H1 (cell line): ENCODE measurements around the gene NBDY. TPM values are rescaled to one million over a fixed set of nuclear protein-coding genes. Genes with fewer than 3 reads are reported as not detected.

ENCODE experiments used
- CTCF ChIA-PET: fragments of 300-600 bp; sonication (Branson Sonifier 250); formaldehyde crosslinking; loops from one replicate; lab custom pipeline; 2021; ENCODE audit not compliant: partially characterized antibody; lab: Charles Lee
- POLR2A ChIA-PET: fragments of 300-600 bp; sonication (Branson Sonifier 250); formaldehyde crosslinking; loops from one replicate; lab custom pipeline; 2021; ENCODE audit warnings: inconsistent platforms; ENCODE audit not compliant: partially characterized antibody; lab: Charles Lee
- DNase-seq, 2 experiments: peaks; one replicate each; pipeline versions ENCODE4 v3.0.0 to v3.0.0-alpha.2; 2010 to 2022; ENCODE audit warnings: low spot score in 2 of 2, low read depth in 1 of 2, mixed read lengths in 1 of 2
- FAIRE-seq: peaks from 2 replicates; lab custom pipeline; 2011; peaks lifted over from hg19 to GRCh38; lab: Jason Lieb, UNC
- H2AFZ ChIP-seq: 2 replicates; pipeline ENCODE4 v1.8.1; 2012; ENCODE audit warnings: low read length, inconsistent platforms
- H2AK5ac ChIP-seq: 2 replicates; pipeline ENCODE4 v1.6.1; 2013; ENCODE audit warnings: low read depth, low read length
- H2BK120ac ChIP-seq: replicated peaks from 2 replicates; pipeline ENCODE3; 2013; ENCODE audit warnings: low read depth, low read length, inconsistent platforms
- H2BK12ac ChIP-seq: 2 replicates; pipeline ENCODE4 v1.6.1; 2013; ENCODE audit warnings: low read depth, low read length
- H2BK15ac ChIP-seq: 2 replicates; pipeline ENCODE4 v1.6.1; 2013; ENCODE audit warnings: low read length
- H2BK20ac ChIP-seq: 2 replicates; pipeline ENCODE4 v1.6.1; 2013; ENCODE audit warnings: low read length
- H2BK5ac ChIP-seq: 2 replicates; pipeline ENCODE4 v1.6.1; 2013; ENCODE audit warnings: low read depth, low read length
- H3K14ac ChIP-seq: 2 replicates; pipeline ENCODE4 v1.6.1; 2013; ENCODE audit warnings: inconsistent platforms; ENCODE audit not compliant: insufficient read length
- H3K18ac ChIP-seq: 2 replicates; pipeline ENCODE4 v1.6.1; 2013; ENCODE audit warnings: low read length; ENCODE audit errors: extremely low read depth
- H3K23ac ChIP-seq: 2 replicates; pipeline ENCODE4 v1.6.1; 2013; ENCODE audit warnings: inconsistent platforms; ENCODE audit not compliant: insufficient read length
- H3K23me2 ChIP-seq: 2 replicates; pipeline ENCODE4 v1.6.1; 2013; ENCODE audit warnings: low read depth, low read length
- H3K27ac ChIP-seq: 2 replicates; pipeline ENCODE4 v1.6.1; 2011; ENCODE audit warnings: low read depth, low read length, inconsistent platforms
- H3K27me3 ChIP-seq, 4 experiments: replicated peaks in 1 of 4; 1 replicate in 1 of 4; 2 replicates in 3 of 4; pipeline versions ENCODE4 v1.6.1 to v1.8.1; 2011 to 2013; ENCODE audit warnings: low read length in 3 of 4, mild to moderate bottlenecking in 3 of 4, inconsistent platforms in 2 of 4, mixed read lengths in 2 of 4, moderate library complexity in 1 of 4; ENCODE audit not compliant: control insufficient read depth in 3 of 4, insufficient read depth in 3 of 4; ENCODE audit errors: extremely low read depth in 1 of 4
- H3K36me3 ChIP-seq, 4 experiments: 2 replicates each; pipeline versions ENCODE4 v1.6.1 to v1.8.1; 2011 to 2013; ENCODE audit warnings: mild to moderate bottlenecking in 4 of 4, low read length in 3 of 4, moderate library complexity in 2 of 4, control low read depth in 1 of 4, inconsistent platforms in 1 of 4; ENCODE audit not compliant: insufficient read depth in 4 of 4, control insufficient read depth in 2 of 4
- H3K4ac ChIP-seq: replicated peaks from 2 replicates; pipeline ENCODE3; 2013; ENCODE audit warnings: low read length, low read depth, mixed read lengths, inconsistent platforms; ENCODE audit not compliant: insufficient read length
- H3K4me1 ChIP-seq, 4 experiments: replicated peaks in 1 of 4; 1 replicate in 1 of 4; 2 replicates in 3 of 4; pipeline versions ENCODE4 v1.6.1 to v1.8.1; 2011 to 2013; ENCODE audit warnings: low read length in 3 of 4, inconsistent platforms in 2 of 4, mixed read lengths in 1 of 4; ENCODE audit not compliant: insufficient read depth in 4 of 4, control insufficient read depth in 3 of 4
- H3K4me2 ChIP-seq, 2 experiments: 2 replicates each; pipeline versions ENCODE4 v1.6.1 to v1.8.1; 2011 to 2013; ENCODE audit warnings: low read depth in 2 of 2, low read length in 2 of 2, control low read depth in 1 of 2, inconsistent platforms in 1 of 2, mild to moderate bottlenecking in 1 of 2; ENCODE audit not compliant: insufficient read depth in 1 of 2
- H3K4me3 ChIP-seq, 4 experiments: fragments of 200-600, 300-600 bp in 1 of 4; sonication (generic), shearing (Covaris generic), sonication (Bioruptor Twin) in 1 of 4; 2 replicates each; pipeline versions ENCODE4 v1.5.1 to v1.8.1; 2011 to 2016; ENCODE audit warnings: low read length in 4 of 4, low read depth in 3 of 4, control low read depth in 2 of 4, inconsistent platforms in 2 of 4, mild to moderate bottlenecking in 2 of 4, mixed read lengths in 1 of 4, moderate library complexity in 1 of 4; ENCODE audit not compliant: insufficient read depth in 2 of 4; ENCODE audit errors: extremely low read depth in 1 of 4
- H3K56ac ChIP-seq: replicated peaks from 2 replicates; pipeline ENCODE3; 2013; ENCODE audit warnings: low read depth, mild to moderate bottlenecking, mixed read lengths, low read length, inconsistent platforms; ENCODE audit not compliant: insufficient read length
- H3K79me1 ChIP-seq: 2 replicates; pipeline ENCODE4 v1.6.1; 2013; ENCODE audit warnings: low read depth, low read length, control low read depth
- H3K79me2 ChIP-seq, 2 experiments: 2 replicates each; pipeline versions ENCODE4 v1.6.1 to v1.8.1; 2012 to 2013; ENCODE audit warnings: low read length in 2 of 2, mild to moderate bottlenecking in 2 of 2, inconsistent platforms in 1 of 2; ENCODE audit not compliant: insufficient read depth in 2 of 2, control insufficient read depth in 1 of 2
- H3K9ac ChIP-seq, 4 experiments: replicated peaks in 1 of 4; 1 replicate in 1 of 4; 2 replicates in 3 of 4; pipeline versions ENCODE4 v1.6.1 to v1.8.1; 2011 to 2013; ENCODE audit warnings: low read depth in 3 of 4, low read length in 3 of 4, control low read depth in 2 of 4, mild to moderate bottlenecking in 2 of 4, moderate library complexity in 2 of 4, inconsistent platforms in 1 of 4; ENCODE audit errors: extremely low read depth in 1 of 4
- H3K9me3 ChIP-seq, 2 experiments: 2 replicates each; pipeline versions ENCODE4 v1.6.1 to v1.8.1; 2012 to 2013; ENCODE audit warnings: mild to moderate bottlenecking in 2 of 2, moderate library complexity in 2 of 2, control low read depth in 1 of 2, inconsistent platforms in 1 of 2, low read depth in 1 of 2, low read length in 1 of 2, mixed read lengths in 1 of 2; ENCODE audit not compliant: insufficient read depth in 2 of 2
- H4K20me1 ChIP-seq, 2 experiments: replicated peaks in 1 of 2; 2 replicates each; pipeline versions ENCODE3 to v1.8.1; 2011 to 2013; ENCODE audit warnings: inconsistent platforms in 2 of 2, low read length in 2 of 2, mild to moderate bottlenecking in 1 of 2; ENCODE audit not compliant: insufficient read depth in 2 of 2, control insufficient read depth in 1 of 2
- H4K5ac ChIP-seq: 2 replicates; pipeline ENCODE4 v1.6.1; 2013; ENCODE audit warnings: low read length, low read depth, mixed read lengths, inconsistent platforms; ENCODE audit not compliant: insufficient read length
- H4K8ac ChIP-seq: 2 replicates; pipeline ENCODE4 v1.8.0; 2013; ENCODE audit warnings: mild to moderate bottlenecking, moderate library complexity, low read length, inconsistent platforms; ENCODE audit not compliant: insufficient read depth; ENCODE audit errors: extremely low read depth
- H4K91ac ChIP-seq: replicated peaks from 2 replicates; pipeline ENCODE3; 2013; ENCODE audit warnings: low read length, mixed read lengths, inconsistent platforms; ENCODE audit not compliant: insufficient read length
- ATF2 ChIP-seq: IDR thresholded peaks from 2 replicates; pipeline ENCODE4 v1.6.1; 2012; ENCODE audit warnings: low read length, inconsistent platforms
- BRCA1 ChIP-seq: IDR thresholded peaks from 2 replicates; pipeline ENCODE4 v1.6.1; 2012; ENCODE audit warnings: low read depth, low read length, improper control_type of control experiment
- CBX8 ChIP-seq: fragments of 300-800, 300-1000 bp; sonication (generic); IDR thresholded peaks from 2 replicates; pipeline ENCODE4 v1.7.1; 2016; ENCODE audit warnings: low read depth, low read length, borderline replicate concordance
- CEBPB ChIP-seq: IDR thresholded peaks from 2 replicates; pipeline ENCODE4 v1.6.1; 2012; ENCODE audit warnings: low read depth, low read length
- CTCF ChIP-seq, 3 experiments: IDR thresholded peaks; 1 replicate in 2 of 3; 2 replicates in 1 of 3; pipeline versions ENCODE4 v1.5.1 to v1.6.1; 2011; ENCODE audit warnings: low read length in 3 of 3, mild to moderate bottlenecking in 3 of 3, inconsistent platforms in 2 of 3, low read depth in 1 of 3, moderate library complexity in 1 of 3; ENCODE audit not compliant: insufficient read depth in 1 of 3; ENCODE audit errors: control extremely low read depth in 1 of 3
- EZH2 ChIP-seq: fragments of 200-600 bp; sonication (generic); IDR thresholded peaks from 2 replicates; pipeline ENCODE4 v1.7.1; 2012; ENCODE audit warnings: low read depth, mild to moderate bottlenecking, moderate library complexity, low read length, inconsistent platforms; ENCODE audit not compliant: severe bottlenecking
- PHF8 ChIP-seq: fragments of 200-600 bp; sonication (generic); conservative IDR thresholded peaks from 2 replicates; pipeline ENCODE4 v1.7.1; 2012; ENCODE audit warnings: low read depth, mild to moderate bottlenecking, inconsistent platforms, low read length, moderate library complexity
- RXRA ChIP-seq: IDR thresholded peaks from 2 replicates; pipeline ENCODE4 v1.6.1; 2011; ENCODE audit warnings: low read depth, mild to moderate bottlenecking, low read length, moderate library complexity; ENCODE audit not compliant: insufficient read depth
- SAP30 ChIP-seq: fragments of 300-600 bp; sonication (generic); IDR thresholded peaks from 2 replicates; pipeline ENCODE4 v1.7.1; 2012; ENCODE audit warnings: low read length, moderate library complexity, mild to moderate bottlenecking, inconsistent platforms; ENCODE audit not compliant: insufficient read depth, insufficient replicate concordance
- YY1 ChIP-seq: IDR thresholded peaks from 2 replicates; pipeline ENCODE4 v1.6.1; 2011; ENCODE audit warnings: low read depth, mild to moderate bottlenecking, low read length
- WGBS, 2 experiments: shearing (Covaris generic) in 1 of 2; methylation state at CpG; one replicate each; pipeline versions ENCODE4 v1.1.6 to v1.1.7; 2013 to 2015; ENCODE audit warnings: low lambda C conversion rate in 2 of 2, mixed read lengths in 2 of 2, inconsistent platforms in 1 of 2, low coverage in 1 of 2, missing lambda C conversion rate in 1 of 2; ENCODE audit not compliant: insufficient replicate concordance in 2 of 2, insufficient coverage in 1 of 2, insufficient read length in 1 of 2; ENCODE audit errors: extremely low coverage in 1 of 2, missing lambda C conversion rate in 1 of 2; 5-methylcytosine and 5-hydroxymethylcytosine counted together
- polyA plus RNA-seq, 7 experiments: library from polyadenylated mRNA; depleted of rRNA in 3 of 7; stranded (reverse) in 5 of 7; unstranded in 2 of 7; fragments of >200 nt in 5 of 7; fragments of 200-250 nt in 2 of 7; gene quantifications; 1 replicate in 5 of 7; 2 replicates in 1 of 7; 4 replicates in 1 of 7; pipeline versions ENCODE4 v1.2.1 to v1.2.3, GENCODE V29; 2011 to 2013; ENCODE audit warnings: missing spikeins in 2 of 7, mixed read lengths in 2 of 7
- total RNA-seq: library from RNA; stranded (reverse); fragmentation: NEBNext Ultra II Directional; extraction: Animal tissue kit (Norgen Biotek cat#: 25700); gene quantifications from 2 replicates; pipeline ENCODE4 v1.2.1, GENCODE V29; 2021

Gene NBDY
- total and polyA plus RNA-seq, 2 of the 8 experiments (the other 6 are each of a cell fraction or from before 2014, with no cell fraction given): 42.3 to 57.8 TPM

GRCh38 chrX:56857042-56857441, 128.0 kb downstream of the NBDY start:
- Histone ChIP-seq H2BK15ac (no peak overlapping the region), H3K4me3 (no peak overlapping the region), H3K4me1 (no peaks in the 10 kb centered on the region), H3K36me3 (no peaks in the 10 kb centered on the region), H3K79me1 (no peaks in the 10 kb centered on the region), H4K8ac (no peak overlapping the region), H3K56ac (no peak overlapping the region), H3K23me2 (no peaks in the 10 kb centered on the region), H3K27me3 (no peaks in the 10 kb centered on the region), H2BK120ac (no peak overlapping the region), H3K9me3 (no peaks in the 10 kb centered on the region), H3K18ac (no peak overlapping the region), H2BK5ac (no peak overlapping the region), H3K9ac (no peak overlapping the region), H3K14ac (no peak overlapping the region), H4K20me1 (no peaks in the 10 kb centered on the region), H3K23ac (no peak overlapping the region), H2AK5ac (no peak overlapping the region), H2AFZ (no peak overlapping the region), H4K91ac (no peak overlapping the region), H3K79me2 (no peaks in the 10 kb centered on the region), H2BK12ac (no peak overlapping the region), H3K4ac (no peak overlapping the region), H2BK20ac (no peak overlapping the region), H3K4me2 (no peak overlapping the region), H4K5ac (no peak overlapping the region), H3K27ac (no peak overlapping the region)
- ChIA-PET POLR2A (no interaction called here), CTCF (no interaction called here)
- FAIRE-seq (no peak), DNase-seq (no peak)
- 100% methylated on average over 1 of the region's 1 CpG; no CpG with 5 or more reads in 1 of the 2 experiments for WGBS, 2 experiments
- TF ChIP-seq CTCF (IDR thresholded peaks at IDR 0.05; ENCODE audit: control extremely low read depth in 1 of 3, insufficient read depth in 1 of 3, low read depth in 1 of 3, low read length in 3 of 3) (no peak), SAP30 (no peak), PHF8 (no peak), YY1 (no peak), EZH2 (no peak), RXRA (no peak), BRCA1 (no peak), CEBPB (no peak), ATF2 (no peak), CBX8 (no peak)
